HG02623 (cell line): ENCODE measurements around the gene DENND2A.
"Not testable (repeated sequence)": the region's sequence is repeated elsewhere in the genome, so short reads cannot be mapped to it uniquely, and the experiment has no call there.

Source experiments
- ATAC-seq: cut with Tn5 transposase; IDR thresholded peaks from one replicate; pipeline ENCODE4 v1.9.1; 2021; ENCODE audit warnings: moderate library complexity; ENCODE audit not compliant: unreplicated experiment

Gene DENND2A

DNA sequence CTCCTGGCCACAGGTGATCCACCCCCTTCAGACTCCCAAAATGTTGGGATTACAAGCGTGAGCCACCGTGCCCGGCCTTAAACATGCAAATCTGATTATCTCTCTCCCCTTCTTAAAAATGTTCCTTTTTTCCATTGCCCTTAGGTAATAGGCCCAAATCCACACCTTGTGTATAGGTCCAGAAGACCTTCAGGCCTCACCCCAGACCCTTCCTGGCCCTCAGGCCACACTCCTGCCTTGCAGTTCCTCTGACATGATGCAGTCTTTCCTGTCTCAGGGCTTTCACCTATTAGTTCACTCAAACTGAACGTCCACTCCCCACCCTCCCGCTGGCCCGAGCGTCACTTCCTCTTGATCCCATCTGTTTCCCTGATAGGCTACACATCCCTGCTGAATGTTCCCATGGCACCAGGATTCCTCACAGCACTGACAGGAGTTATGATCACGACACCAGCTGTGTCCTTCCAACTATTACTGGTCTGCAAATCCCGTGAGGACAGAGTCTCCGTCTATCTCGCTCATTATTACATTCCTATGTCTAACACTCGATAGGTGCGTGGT is 46.4 kb downstream of the DENND2A start:
- no peak for ATAC-seq

DNA sequence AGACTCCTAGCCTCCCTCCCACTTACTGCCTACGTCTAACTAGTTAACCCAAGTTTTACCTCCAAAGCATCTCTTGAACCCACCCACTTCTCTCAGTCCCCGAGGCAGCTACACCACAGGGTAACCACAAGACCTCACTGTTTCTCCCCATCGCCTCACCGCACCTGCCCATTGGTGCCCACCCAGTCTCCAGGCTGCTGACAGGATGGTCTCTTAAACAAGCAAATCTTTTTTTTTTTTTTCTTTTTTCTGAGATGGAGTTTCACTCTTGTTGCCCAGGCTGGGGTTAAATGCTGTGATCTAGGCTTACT is 47.0 kb downstream of the DENND2A start:
- ATAC-seq = no peak

GRCh38 chr7:140592964-140593671 is 47.5 kb downstream of the DENND2A start:
- no peak for ATAC-seq

DNA sequence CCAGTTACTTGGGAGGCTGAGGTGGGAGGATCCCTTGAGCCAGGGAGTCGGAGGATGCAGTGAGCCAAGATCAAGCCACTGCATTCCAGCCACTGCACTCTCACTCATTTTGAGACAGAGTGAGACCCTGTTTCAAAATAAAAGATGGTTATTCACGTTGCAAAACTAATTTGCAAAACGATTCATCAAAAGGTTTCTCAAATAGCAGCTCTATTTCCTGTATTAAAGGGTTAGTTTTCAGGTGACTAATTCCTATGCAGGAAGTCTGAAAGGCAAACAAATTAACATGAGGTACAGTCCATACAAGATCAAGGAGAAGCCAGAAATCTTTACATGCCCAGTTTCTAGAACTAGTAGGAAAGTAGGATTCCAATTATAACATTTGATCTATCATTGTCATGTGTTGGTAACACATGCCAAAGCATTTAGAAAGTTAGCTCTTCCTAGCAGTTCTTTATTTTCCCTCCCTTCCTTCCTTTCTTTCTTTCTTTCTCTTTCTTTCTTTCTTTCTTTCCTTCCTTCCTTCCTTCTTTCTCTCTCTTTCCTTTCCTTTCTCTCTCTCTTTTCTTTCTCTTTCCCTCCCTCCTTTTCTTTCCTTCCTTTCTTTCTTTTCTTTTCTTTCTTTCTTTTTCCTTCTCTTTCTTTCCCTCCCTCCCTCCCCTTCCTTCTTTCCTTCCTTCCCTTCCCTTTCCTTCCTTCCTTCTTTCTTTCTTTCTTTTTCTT is 49.3 kb downstream of the DENND2A start:
- ATAC-seq = no peak

GRCh38 chr7:140587243-140587642 is 53.4 kb downstream of the DENND2A start:
- ATAC-seq = no peak

DNA sequence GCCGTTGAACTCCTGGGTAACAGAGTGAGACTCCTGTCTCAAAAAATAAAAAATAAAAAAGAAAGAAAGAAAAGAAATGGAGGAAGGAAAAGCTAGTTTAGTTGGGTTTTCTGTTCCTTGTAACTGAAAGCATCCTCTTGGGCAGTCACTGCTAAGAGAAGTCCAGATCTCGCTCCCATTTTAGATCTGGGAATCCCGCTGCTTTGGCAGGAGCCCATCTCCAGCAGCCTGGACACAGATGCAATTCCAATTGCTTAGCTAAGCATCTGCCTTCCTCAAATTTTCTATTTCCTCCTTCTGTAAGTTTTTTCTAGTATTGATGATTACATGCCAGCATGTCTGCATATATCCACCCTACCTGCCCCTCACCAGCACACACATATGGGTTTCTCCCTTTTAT is 54.1 kb downstream of the DENND2A start:
- no peak for ATAC-seq

DNA sequence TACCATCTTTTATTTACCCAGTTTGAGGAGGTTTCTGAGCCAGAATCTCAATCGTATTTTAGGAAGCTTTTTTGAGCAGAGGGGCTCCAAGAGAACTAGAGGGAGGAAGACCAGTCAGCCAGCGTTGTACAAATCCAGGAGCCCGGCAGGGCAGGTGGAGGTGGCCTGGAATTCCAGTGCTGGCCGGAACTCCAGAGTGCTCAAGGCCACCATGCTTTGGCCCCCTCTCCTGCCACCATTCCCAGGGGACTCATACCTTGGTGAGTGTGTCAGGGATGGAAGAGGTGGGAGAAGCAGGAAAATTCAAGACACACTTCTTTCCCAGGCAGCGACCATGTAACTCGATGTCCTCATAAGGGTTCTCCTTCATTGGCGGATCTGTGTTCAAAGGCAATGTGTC is 55.3 kb downstream of the DENND2A start:
- ATAC-seq = no peak

DNA sequence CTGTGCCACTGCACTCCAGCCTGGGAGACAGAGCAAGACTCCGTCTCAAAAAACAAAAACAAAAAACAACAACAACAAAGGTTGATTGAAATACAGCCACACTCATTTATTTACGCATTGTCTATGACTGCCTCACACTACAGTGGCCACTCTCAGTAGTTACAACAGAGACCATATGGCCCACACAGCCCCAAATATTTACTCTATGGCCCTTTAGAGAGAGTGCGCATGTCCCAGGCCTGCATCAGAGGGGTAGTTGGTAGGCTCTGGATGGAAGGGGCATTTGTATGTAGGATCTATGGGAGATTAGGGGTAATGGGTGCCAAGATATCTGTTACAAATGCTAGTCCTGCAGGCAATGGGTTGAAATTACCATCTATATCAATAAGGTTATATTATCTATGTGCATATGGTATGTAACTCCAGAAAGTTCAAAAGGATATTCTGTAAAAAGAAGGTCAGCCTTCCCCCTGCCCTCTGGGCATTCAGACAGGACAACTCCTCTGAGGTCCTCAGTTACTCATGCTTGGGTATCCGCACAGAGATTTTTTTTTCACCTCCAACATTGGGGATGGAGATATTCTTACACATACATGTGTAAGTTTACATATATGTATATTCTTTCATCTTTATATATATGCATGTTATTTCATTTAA is 56.3 kb downstream of the DENND2A start:
- no peak for ATAC-seq

- ATAC-seq = no peak
Measured at GRCh38 chr7:140581411-140581810, 59.2 kb downstream of the DENND2A start.

GRCh38 chr7:140577651-140578050 is 63.0 kb downstream of the DENND2A start:
- ATAC-seq = no peak

GRCh38 chr7:140576589-140576988 is 64.0 kb downstream of the DENND2A start:
- no peak for ATAC-seq

DNA sequence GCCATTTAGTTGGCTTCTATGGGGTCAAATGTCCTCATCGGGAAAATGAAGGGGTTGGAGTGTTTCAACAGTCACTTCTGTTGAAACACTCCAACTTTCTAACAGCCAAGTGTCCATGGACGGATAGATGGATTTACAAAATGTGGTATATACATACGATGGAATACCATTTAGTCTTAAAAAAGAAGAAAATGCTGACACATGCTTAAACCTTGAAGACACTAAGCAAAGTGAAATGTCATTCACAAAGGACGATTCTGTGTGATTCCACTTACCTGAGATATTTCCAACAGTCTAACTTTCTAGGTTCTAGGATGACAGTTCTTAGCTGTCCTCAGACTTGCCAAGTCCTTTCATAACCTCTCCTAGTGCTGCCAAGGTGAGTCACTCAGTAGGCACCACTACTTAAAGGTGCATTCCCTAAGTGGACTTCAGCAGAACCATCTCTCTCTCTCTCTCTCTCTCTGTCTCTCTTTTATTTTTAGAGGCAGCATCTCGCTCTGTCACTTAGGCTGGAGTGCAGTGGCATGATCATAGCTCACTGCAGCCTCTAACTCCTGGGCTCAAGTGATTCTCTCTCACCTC is 69.0 kb downstream of the DENND2A start:
- no peak for ATAC-seq

- no peak for ATAC-seq
Measured at GRCh38 chr7:140570120-140570519, 70.5 kb downstream of the DENND2A start.

- no peak for ATAC-seq
Measured at GRCh38 chr7:140568021-140568813, 72.4 kb downstream of the DENND2A start.

DNA sequence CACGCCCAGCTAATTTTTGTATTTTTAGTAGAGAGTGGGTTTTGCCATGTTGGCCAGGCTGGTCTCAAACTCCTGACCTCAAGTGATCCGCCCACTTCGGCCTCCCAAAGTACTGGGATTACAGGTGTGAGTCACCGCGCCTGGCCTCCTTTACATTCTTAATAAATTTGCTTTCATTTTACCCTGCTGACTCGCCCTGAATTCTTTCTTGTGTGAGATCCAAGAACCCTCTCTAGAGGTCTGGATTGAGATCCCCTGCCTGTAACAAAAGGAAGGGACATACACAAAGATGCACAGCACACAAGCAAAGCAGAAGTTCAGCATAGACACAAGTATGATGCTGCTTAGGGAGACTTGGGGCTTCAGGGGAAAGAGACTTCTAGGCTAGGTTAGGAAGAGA is 74.4 kb downstream of the DENND2A start:
- not testable (repeated sequence) for ATAC-seq

- not testable (repeated sequence) for ATAC-seq
Measured at GRCh38 chr7:140565761-140566160, 74.9 kb downstream of the DENND2A start.

DNA sequence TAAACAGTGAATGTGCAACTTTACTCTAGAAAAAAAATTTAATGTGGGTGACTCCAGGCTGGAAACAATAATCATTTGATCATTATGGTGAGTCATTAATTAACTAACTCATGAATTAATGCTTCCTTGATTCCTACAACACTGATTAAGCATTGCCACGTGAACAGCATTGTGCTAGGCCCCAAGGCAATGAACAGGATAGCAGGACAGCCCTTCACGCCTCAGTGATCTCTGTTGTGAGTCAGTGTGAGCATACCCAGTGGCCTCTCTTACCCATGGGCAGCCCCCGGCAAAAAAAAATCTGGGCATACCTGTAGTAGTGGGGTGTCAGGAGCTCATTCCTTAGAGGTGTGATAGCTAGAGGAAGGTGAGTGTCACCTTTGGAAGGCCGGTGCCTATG is 76.0 kb downstream of the DENND2A start:
- no peak for ATAC-seq

GRCh38 chr7:140562926-140563481 is 77.6 kb downstream of the DENND2A start:
- no peak for ATAC-seq

DNA sequence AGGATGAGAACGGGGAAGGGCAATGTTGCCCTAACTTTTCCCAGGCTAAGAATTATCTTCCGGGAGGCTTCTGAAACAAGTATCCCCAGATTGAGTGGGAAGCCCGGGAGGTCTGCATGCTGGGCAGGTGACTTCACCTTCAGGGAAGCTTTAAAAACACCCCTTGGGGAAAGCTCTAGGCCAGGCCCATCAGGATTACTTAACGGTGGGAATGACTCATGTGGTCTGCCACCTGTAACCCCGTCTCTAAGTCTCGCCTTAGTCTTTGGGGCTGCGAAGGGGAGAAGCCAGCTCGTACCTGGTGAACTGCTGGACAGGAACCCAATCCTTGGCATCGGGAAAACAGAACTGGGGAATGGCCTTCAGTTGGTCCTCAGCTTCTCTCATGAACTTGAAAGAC is 81.2 kb downstream of the DENND2A start:
- ATAC-seq = no peak

DNA sequence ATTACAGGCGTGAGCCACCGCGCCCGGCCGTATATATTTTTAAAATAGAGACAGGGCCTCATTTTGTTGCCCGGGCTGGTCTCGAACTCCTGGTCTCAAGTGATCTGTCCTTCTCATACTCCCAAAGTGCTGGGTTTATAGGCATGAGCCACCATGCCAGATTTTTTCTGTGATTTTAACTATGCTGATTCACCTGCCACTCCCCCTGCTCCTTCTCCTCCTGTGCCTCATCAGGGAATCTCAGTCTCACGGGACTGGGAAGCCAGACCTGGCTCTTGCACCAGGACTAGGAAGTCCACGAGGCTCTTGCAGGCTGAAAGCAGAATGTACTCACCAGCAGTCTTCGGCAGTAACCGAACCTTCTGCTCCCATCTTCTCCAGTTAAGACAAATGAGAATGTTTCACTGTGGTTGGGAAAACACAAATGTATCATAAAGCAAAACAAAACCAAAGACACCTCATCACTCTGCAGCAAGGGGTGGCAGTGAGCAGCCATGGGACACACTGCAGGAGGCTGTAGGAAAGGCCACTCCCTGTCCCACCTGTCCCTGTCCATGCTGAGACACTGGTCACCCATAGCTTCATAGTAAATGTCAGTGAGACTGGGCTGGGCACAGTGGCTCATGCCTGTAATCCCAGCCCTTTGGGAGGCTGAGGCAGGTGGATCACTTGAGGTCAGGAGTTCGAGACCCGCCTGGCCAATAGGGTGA is 82.6 kb downstream of the DENND2A start:
- no peak for ATAC-seq
